ENCODE measurements around the gene GUCY2C.

Gene GUCY2C

DNA sequence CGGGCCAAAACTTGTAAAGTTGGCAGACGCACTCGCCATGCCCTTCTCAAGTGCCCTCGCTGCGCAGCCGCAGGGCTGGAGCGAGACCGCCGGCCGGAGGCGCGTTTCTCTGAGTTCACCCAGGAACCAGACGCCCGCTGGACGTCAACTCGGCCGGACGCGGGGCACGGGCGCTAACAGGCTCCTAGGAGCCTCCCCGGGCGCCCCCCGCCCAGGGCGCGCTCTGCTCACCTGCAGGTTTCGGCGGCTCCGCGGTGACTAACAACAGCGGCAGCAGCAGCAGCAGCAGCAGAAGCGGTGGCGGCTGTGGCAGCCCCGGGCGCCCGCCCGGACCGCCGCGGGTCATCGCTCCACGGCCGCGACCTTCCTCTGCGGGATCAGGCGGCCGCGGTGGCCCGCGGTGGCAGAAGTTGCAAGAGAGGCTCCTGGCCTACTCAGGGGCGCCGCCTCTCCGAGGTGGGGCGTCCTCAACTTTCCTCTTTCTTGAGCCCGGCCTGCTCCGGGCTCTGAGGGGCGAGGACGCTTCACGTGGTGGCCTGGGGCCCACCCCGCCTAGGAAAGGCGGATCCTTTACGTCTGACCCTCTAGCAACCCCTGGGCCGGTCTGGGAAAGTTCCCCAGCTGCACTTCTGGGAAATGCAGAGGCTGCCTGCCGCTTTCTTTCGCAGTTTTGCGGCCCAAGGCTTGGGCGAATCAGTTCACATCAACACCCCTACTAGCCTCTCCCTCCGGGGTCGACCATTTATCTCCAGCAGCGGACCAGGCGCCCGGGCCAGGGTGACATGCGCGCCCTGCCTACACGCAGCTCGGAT lies 128.8 kb downstream of the GUCY2C start, which contains the start of gene PLBD1:
PLBD1 (minus strand) TSS at position 533 of the 812 bp plus-strand sequence; CDS start at position 346, 187 bp downstream.
- DNase-seq, result no peak

DNA sequence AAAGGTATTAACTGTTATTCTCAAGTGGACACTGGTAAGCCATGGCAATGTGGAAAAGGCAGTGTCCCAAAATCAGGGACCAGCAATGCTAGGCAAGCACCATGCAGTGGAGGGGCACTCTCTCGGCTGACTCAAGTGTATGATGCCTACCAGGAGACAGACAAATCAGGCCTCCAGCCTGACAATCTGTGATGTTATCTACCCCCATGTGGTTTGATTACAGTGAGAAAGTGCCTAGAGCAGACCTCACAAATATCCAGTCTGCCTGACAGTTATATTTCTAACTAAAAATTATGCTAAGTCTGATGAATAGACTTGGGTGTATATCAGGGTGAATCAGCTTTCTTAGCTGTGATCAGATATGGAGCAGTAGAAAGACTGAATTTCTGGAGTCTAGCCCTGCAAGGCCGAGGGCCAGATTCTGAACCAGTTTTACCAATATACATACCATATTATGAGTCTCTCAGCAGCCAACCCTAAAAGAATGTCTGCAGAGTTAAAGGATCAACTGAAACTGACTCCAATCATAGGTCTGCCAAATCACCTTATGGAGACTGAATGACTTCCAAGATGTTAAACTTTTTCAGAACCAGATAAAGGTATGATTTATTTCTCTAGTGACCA lies 132.0 kb downstream of the GUCY2C start:
- no peak for DNase-seq

DNA sequence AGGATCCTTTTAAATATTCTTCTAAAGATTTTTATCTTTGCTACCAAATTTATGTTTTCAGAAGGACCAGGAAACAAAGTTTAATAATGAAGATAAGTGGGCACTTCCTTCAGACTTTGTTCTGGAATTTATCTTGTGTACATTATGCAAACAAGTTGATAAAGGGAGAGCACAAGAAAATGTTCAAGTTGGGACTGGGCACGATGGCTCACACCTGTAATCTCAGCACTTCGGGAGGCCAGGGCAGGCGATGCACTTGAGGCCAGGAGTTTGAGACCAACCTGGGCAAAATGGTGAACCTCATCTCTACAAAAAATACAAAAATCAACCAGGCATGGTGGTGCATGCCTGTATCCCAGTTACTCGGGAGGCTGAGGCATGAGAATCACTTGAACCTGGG lies 133.4 kb downstream of the GUCY2C start:
- no peak for DNase-seq

All from NCI-H2171 (cell line).